ENCODE data around the gene ZNF438. TPM values are rescaled to one million over a fixed set of nuclear protein-coding genes. Genes with fewer than 3 reads are reported as not detected.
"Not testable (repeated sequence)": the region's sequence is repeated elsewhere in the genome, so short reads cannot be mapped to it uniquely, and the experiment has no call there.

Gene ZNF438
- total RNA-seq, 2 donors from 2014 or later = 2.7 to 4.3 TPM

DNA sequence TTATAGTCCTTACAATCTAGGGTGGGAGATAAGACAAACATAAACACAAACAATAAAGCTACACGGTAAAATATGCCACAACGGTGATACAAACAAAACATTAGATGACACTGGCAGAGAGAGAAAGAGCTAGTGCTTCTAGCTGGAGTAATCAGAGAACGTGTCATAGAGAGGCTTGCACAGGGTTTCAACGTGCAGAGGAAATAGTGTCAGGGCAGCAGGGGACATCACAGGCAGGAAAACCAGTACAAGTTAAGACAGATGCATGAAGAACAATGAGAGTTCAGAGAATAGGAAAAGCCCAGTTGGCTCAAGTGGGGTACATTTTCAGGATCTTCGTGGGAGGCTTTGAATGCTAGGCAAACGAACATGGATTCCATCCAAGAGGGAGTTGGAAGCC is 91.4 kb downstream of the ZNF438 start:
- DNase-seq = no peak
- Histone ChIP-seq H3K36me3 (no peaks in the 10 kb centered on the region), H3K27me3 (no peaks in the 10 kb centered on the region), H3K4me1 (no peaks in the 10 kb centered on the region), H3K4me3 (no peak overlapping the region), H3K9ac (ENCODE audit: low read depth in 2 of 2, low read length in 2 of 2) (no peak overlapping the region), H3K9me3 (no peaks in the 10 kb centered on the region), H3K27ac (no peak overlapping the region)
- intact Hi-C loops (cut with DNase I) = no loop called here
- TF ChIP-seq, protein P1, sequence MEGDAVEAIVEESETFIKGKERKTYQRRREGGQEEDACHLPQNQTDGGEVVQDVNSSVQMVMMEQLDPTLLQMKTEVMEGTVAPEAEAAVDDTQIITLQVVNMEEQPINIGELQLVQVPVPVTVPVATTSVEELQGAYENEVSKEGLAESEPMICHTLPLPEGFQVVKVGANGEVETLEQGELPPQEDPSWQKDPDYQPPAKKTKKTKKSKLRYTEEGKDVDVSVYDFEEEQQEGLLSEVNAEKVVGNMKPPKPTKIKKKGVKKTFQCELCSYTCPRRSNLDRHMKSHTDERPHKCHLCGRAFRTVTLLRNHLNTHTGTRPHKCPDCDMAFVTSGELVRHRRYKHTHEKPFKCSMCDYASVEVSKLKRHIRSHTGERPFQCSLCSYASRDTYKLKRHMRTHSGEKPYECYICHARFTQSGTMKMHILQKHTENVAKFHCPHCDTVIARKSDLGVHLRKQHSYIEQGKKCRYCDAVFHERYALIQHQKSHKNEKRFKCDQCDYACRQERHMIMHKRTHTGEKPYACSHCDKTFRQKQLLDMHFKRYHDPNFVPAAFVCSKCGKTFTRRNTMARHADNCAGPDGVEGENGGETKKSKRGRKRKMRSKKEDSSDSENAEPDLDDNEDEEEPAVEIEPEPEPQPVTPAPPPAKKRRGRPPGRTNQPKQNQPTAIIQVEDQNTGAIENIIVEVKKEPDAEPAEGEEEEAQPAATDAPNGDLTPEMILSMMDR (IDR thresholded peaks at IDR 0.05) = no peak

DNA sequence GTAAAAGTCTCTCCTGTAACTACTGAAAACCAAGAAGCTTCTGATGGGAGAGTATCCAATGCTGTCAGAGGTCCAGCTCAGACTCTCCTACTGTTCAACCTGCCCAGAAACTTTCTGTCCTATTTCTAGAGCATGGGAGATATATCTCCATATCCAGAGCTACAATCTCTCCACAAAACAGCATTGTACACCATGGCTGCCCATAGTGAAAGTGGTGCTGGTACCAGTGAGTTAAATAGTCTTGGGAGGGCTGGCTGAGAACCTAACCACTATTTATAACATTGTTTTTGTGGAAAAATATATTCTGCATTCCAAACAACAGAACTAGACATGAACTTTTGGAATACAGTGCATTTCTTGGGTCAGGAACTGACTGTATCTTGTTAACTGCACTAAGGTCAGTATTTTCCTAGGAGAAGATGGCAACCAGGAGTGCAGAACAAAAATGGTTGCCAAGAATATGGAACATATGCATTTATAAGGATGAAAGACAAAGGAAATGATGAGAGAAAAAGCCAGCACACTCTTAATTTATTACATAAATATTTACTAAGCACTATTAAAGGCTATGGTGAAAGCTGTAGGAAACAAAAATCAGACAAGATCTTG is 91.9 kb downstream of the ZNF438 start:
- no peak for DNase-seq
- H3K27me3 ChIP-seq = no peaks in the 10 kb centered on the region
- no peak overlapping the region for H3K27ac ChIP-seq
- H3K4me3 ChIP-seq = no peak overlapping the region
- intact Hi-C loops (cut with DNase I) = no loop called here
- H3K4me1 ChIP-seq = no peaks in the 10 kb centered on the region
- H3K9me3 ChIP-seq = no peaks in the 10 kb centered on the region
- no peaks in the 10 kb centered on the region for H3K36me3 ChIP-seq
- no peak overlapping the region for H3K9ac ChIP-seq (ENCODE audit: low read depth in 2 of 2, low read length in 2 of 2)
- TF ChIP-seq, protein P1 (IDR thresholded peaks at IDR 0.05) = no peak

DNA sequence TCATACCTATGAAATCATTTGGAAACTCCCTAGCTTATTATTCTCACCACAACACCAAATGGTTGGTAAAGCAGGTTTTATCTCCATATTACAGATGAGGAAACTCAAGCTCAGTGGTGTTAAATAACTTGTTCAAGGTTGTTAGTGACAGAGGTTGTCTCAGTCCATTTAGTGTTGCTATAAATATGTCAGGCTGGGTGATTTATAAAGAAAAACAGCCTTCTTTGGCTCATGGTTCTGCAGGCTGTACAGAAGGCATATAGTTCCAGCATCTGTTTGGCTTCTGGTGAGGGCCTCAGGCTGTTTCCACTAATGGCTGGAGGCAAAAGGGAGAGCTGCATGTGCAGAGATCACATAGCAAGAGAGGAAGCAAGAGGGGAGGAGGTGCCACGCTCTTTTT is 96.6 kb downstream of the ZNF438 start:
- no peaks in the 10 kb centered on the region for H3K9me3 ChIP-seq
- H3K4me3 ChIP-seq = no peak overlapping the region
- no peaks in the 10 kb centered on the region for H3K4me1 ChIP-seq
- TF ChIP-seq, protein P1 (IDR thresholded peaks at IDR 0.05) = no peak
- no peaks in the 10 kb centered on the region for H3K27me3 ChIP-seq
- H3K36me3 ChIP-seq = no peaks in the 10 kb centered on the region
- H3K27ac ChIP-seq = no peak overlapping the region
- intact Hi-C loops (cut with DNase I) = no loop called here
- DNase-seq = no peak
- no peak overlapping the region for H3K9ac ChIP-seq (ENCODE audit: low read depth in 2 of 2, low read length in 2 of 2)

DNA sequence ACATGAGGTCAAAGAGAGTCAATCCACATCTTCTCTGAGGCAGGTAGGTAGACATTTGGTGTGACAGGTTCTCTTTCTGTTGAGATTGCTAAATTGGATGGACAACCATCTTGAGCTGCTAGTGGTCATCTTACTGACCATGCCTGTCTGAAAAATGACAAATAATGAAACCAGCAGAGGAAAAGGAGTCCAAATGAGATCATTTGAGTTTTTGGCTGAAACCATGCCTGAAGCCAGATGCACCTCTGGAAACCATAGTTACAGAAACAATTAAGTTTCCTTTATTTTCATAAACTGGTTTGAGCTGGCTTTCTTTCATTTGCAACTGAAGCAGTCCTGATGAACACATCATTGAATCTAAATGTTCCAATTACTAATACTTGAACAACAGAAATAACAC is 100.6 kb downstream of the ZNF438 start:
- no peaks in the 10 kb centered on the region for H3K9me3 ChIP-seq
- no peak for DNase-seq
- TF ChIP-seq, protein P1 (IDR thresholded peaks at IDR 0.05) = no peak
- H3K4me1 ChIP-seq = no peaks in the 10 kb centered on the region
- no peak overlapping the region for H3K4me3 ChIP-seq
- intact Hi-C loops (cut with DNase I) = no loop called here
- H3K27me3 ChIP-seq = no peaks in the 10 kb centered on the region
- no peaks in the 10 kb centered on the region for H3K36me3 ChIP-seq
- H3K27ac ChIP-seq = no peak overlapping the region
- H3K9ac ChIP-seq (ENCODE audit: low read depth in 2 of 2, low read length in 2 of 2) = no peak overlapping the region

DNA sequence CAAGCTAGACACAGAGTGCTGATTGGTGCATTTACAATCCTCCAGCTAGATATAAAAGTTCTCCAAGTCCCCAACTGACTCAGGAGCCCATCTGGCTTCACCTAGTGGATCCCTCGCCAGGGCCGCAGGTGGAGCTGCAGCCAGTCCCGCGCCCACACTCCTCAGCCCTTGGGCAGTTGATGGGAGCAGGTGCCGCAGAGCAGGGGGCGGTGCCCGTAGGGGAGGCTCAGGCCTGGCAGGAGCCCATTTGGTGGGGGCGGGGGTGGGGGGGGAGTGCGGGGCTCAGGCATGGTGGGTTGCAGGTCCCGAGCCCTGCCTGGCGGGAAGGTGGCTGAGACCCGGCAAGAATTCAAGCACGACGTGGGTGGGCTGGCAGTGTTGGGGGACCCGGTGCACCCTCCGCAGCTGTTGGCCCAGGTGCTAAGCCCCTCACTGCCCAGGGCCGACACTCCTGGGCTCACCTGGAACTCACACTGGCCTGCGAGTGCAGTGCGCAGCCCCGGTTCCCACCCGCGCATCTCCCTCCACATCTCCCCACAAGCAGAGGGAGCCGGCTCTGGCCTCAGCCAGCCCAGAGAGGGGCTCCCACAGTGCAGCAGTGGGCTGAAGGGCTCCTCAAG is 101.7 kb downstream of the ZNF438 start:
- Histone ChIP-seq H3K9ac (ENCODE audit: low read depth in 2 of 2, low read length in 2 of 2) (no peak overlapping the region), H3K36me3 (no peaks in the 10 kb centered on the region), H3K9me3 (no peaks in the 10 kb centered on the region), H3K4me1 (no peaks in the 10 kb centered on the region), H3K4me3 (no peak overlapping the region), H3K27me3 (no peaks in the 10 kb centered on the region), H3K27ac (no peak overlapping the region)
- intact Hi-C loops (cut with DNase I) = no loop called here
- DNase-seq = no peak
- TF ChIP-seq, protein P1 (IDR thresholded peaks at IDR 0.05) = no peak

DNA sequence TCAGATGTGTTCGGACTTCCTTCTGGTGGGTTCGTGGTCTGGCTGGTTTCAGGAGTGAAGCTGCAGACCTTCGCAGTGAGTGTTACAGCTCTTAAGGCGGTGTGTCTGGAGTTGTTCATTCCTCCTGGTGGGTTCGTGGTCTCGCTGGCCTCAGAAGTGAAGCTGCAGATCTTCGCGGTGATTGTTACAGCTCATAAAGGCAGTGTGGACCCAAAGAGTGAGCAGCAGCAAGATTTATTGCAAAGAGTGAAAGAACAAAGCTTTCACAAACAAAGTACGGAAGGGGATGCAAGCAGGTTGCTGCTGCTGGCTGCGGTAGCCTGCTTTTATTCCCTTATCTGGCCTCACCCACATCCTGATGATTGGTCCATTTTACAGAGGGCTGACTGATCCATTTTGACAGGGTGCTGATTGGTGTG is 102.3 kb downstream of the ZNF438 start:
- H3K9me3 ChIP-seq; intact Hi-C loops (cut with DNase I); H3K27ac ChIP-seq; DNase-seq; H3K4me1 ChIP-seq; H3K27me3 ChIP-seq; H3K9ac ChIP-seq (ENCODE audit: low read depth in 2 of 2, low read length in 2 of 2); H3K36me3 ChIP-seq; H3K4me3 ChIP-seq: not testable (repeated sequence)
